Stomach (tissue), 9 donors: Measurements from ENCODE around the gene CKMT2. TPM values are rescaled to one million over a fixed set of nuclear protein-coding genes. Genes with fewer than 3 reads are reported as not detected.

Source experiments
- DNase-seq, 2 donors: peaks; one replicate each; pipeline versions ENCODE4 v3.0.0 to v3.0.0-alpha.2; 2013 to 2019
- H3K27ac ChIP-seq, 5 donors: fragments of 200-600 bp in 4 of 5; sonication (generic) in 4 of 5; one replicate each; pipeline ENCODE4 v1.5.1; 2013 to 2019; ENCODE audit warnings: mild to moderate bottlenecking in 1 of 5, moderate library complexity in 1 of 5
- H3K27me3 ChIP-seq, 3 donors: fragments of 200-600 bp; sonication (generic); one replicate each; pipeline ENCODE4 v1.5.1; 2017 to 2019; ENCODE audit warnings: mixed run types in 1 of 3
- H3K36me3 ChIP-seq, 4 donors: fragments of 200-600 bp; sonication (generic); 1 replicate in 3 of 4; 2 replicates in 1 of 4; pipeline ENCODE4 v1.5.1; 2016 to 2019
- H3K4me1 ChIP-seq, 4 donors: fragments of 200-600 bp; sonication (generic); one replicate each; pipeline ENCODE4 v1.5.1; 2016 to 2019
- H3K4me3 ChIP-seq, 4 donors: fragments of 200-600 bp; sonication (generic) in 3 of 4; one replicate each; pipeline ENCODE4 v1.5.1; 2016 to 2019; ENCODE audit warnings: mild to moderate bottlenecking in 1 of 4
- H3K9me3 ChIP-seq, 4 donors: fragments of 200-600 bp; sonication (generic); one replicate each; pipeline ENCODE4 v1.5.1; 2016 to 2019
- CTCF ChIP-seq, 7 experiments: fragments of 450-650 bp in 4 of 7; fragments of 200-600 bp in 3 of 7; sonication (generic) in 3 of 7; IDR thresholded peaks; one replicate each; pipeline ENCODE4 v1.5.1; 2016 to 2019; ENCODE audit warnings: antibody characterized with exemption in 7 of 7, control low read depth in 2 of 7, mild to moderate bottlenecking in 1 of 7
- EP300 ChIP-seq: sonication (generic); formaldehyde crosslinking; IDR thresholded peaks from one replicate; pipeline ENCODE4 v1.6.1; 2017; ENCODE audit warnings: antibody characterized with exemption
- POLR2A ChIP-seq, 4 donors: fragments of 450-650 bp; IDR thresholded peaks; one replicate each; pipeline ENCODE4 v1.6.1; 2016; ENCODE audit warnings: antibody characterized with exemption in 4 of 4, control low read depth in 2 of 4, mild to moderate bottlenecking in 1 of 4, moderate library complexity in 1 of 4
- POLR2AphosphoS5 ChIP-seq, 3 donors: sonication (generic); formaldehyde crosslinking; IDR thresholded peaks; one replicate each; pipeline ENCODE4 v1.6.1; 2016; ENCODE audit warnings: antibody characterized with exemption in 3 of 3
- WGBS, 5 donors: extraction: QIAGEN DNeasy Blood & Tissue Kit in 3 of 5; methylation state at CpG; one replicate each; pipeline versions ENCODE4 v1.1.5 to v1.1.7; 2013 to 2018; 5-methylcytosine and 5-hydroxymethylcytosine counted together
- intact Hi-C: fragments of 100-400 bp; cut with DNase I; formaldehyde crosslinking; loops from one replicate; pipeline ENCODE4 v1.15.1; 2023; ENCODE audit warnings: low total_unique reads
- polyA plus RNA-seq, 3 donors: library from polyadenylated mRNA; stranded (reverse); fragments of 200-250 nt; gene quantifications; one replicate each; pipeline ENCODE4 v1.2.3, GENCODE V29; 2013
- total RNA-seq, 5 donors: library from RNA; depleted of rRNA; stranded (reverse); fragments of >200 nt; gene quantifications; one replicate each; pipeline versions ENCODE4 v1.1.0 to v1.2.3, GENCODE V29; 2014 to 2016
- donor health status: healthy with polysubstance abuse.
- donor health status: Bipolar disorder and iron deficiency.
- donor health status: healthy.

Gene CKMT2
- total and polyA plus RNA-seq, 8 donors, result 4.6 to 86.2 (median 15.1) TPM; not detected in 1

GRCh38 chr5:81249240-81249639, 16.1 kb downstream of the CKMT2 start:
- Histone ChIP-seq H3K27me3 (no peaks in the 10 kb centered on the region), H3K36me3 (peaks cover 0 to 30% (median 21%) of the 10 kb centered on the region in 4 donors), H3K4me1 (peaks cover 13 to 35% (median 27%) of the 10 kb centered on the region in 4 donors), H3K27ac (no peak overlapping the region), H3K9me3 (no peaks in the 10 kb centered on the region), H3K4me3 (no peak overlapping the region)
- WGBS, 5 donors, result 88 to 93% (median 89%) methylated on average over 4 of the region's 4 CpGs
- no peak for DNase-seq
- TF ChIP-seq EP300 (no peak), POLR2AphosphoS5 (IDR thresholded peaks at IDR 0.05) (no peak), POLR2A (IDR thresholded peaks at IDR 0.05) (no peak), CTCF (IDR thresholded peaks at IDR 0.05) (no peak)
- intact Hi-C loops, result no loop called here

GRCh38 chr5:81250004-81250403, 16.9 kb downstream of the CKMT2 start:
- Histone ChIP-seq H3K4me3 (no peak overlapping the region), H3K36me3 (peaks cover 0 to 37% (median 28%) of the 10 kb centered on the region in 4 donors), H3K27me3 (no peaks in the 10 kb centered on the region), H3K27ac (no peak overlapping the region), H3K4me1 (peaks cover 13 to 33% (median 25%) of the 10 kb centered on the region in 4 donors), H3K9me3 (no peaks in the 10 kb centered on the region)
- 90 to 98% (median 93%) methylated on average over 1 of the region's 1 CpG for WGBS, 5 donors
- DNase-seq, result no peak
- intact Hi-C loops, result no loop called here
- TF ChIP-seq POLR2A (IDR thresholded peaks at IDR 0.05) (no peak), EP300 (no peak), POLR2AphosphoS5 (IDR thresholded peaks at IDR 0.05) (no peak), CTCF (IDR thresholded peaks at IDR 0.05) (no peak)

- Histone ChIP-seq H3K27me3 (no peaks in the 10 kb centered on the region), H3K36me3 (peaks cover 0 to 47% (median 36%) of the 10 kb centered on the region in 4 donors), H3K27ac (no peak overlapping the region), H3K9me3 (no peaks in the 10 kb centered on the region), H3K4me1 (peaks cover 0 to 24% (median 16%) of the 10 kb centered on the region in 4 donors), H3K4me3 (no peak overlapping the region)
- intact Hi-C loops, result no loop called here
- TF ChIP-seq CTCF (IDR thresholded peaks at IDR 0.05), result no peak
- TF ChIP-seq EP300, result no peak
- TF ChIP-seq POLR2A (IDR thresholded peaks at IDR 0.05), result no peak
- TF ChIP-seq POLR2AphosphoS5 (IDR thresholded peaks at IDR 0.05), result no peak
- DNase-seq, result no peak
- 71 to 93% (median 76%) methylated on average over 5 of the region's 5 CpGs for WGBS, 5 donors
Observed at GRCh38 chr5:81251922-81252321, 18.8 kb downstream of the CKMT2 start.

GRCh38 chr5:81252904-81253303, 19.8 kb downstream of the CKMT2 start:
- TF ChIP-seq CTCF (IDR thresholded peaks at IDR 0.05), result no peak
- TF ChIP-seq POLR2A (IDR thresholded peaks at IDR 0.05), result no peak
- TF ChIP-seq POLR2AphosphoS5 (IDR thresholded peaks at IDR 0.05), result no peak
- no peak for TF ChIP-seq EP300
- H3K4me3 ChIP-seq, result no peak overlapping the region
- 80 to 100% (median 93%) methylated on average over 1 of the region's 1 CpG for WGBS, 5 donors

More at GRCh38 chr5:81252904-81253303, 19.8 kb downstream of the CKMT2 start:
- Histone ChIP-seq H3K36me3 (peaks cover 0 to 47% (median 36%) of the 10 kb centered on the region in 4 donors), H3K27ac (no peak overlapping the region), H3K4me1 (peaks cover 0 to 14% (median 6%) of the 10 kb centered on the region in 4 donors), H3K9me3 (no peaks in the 10 kb centered on the region), H3K27me3 (no peaks in the 10 kb centered on the region)
- DNase-seq, result no peak
- intact Hi-C loops, result no loop called here
